H9 (cell line): ENCODE measurements around the gene GBP6. TPM values are rescaled to one million over a fixed set of nuclear protein-coding genes. Genes with fewer than 3 reads are reported as not detected.

ENCODE experiments used
- DNase-seq: peaks from one replicate; pipeline ENCODE4 v3.0.0-alpha.2; 2017
- H2AFZ ChIP-seq: one replicate; pipeline ENCODE4 v1.6.1; 2013; ENCODE audit warnings: mild to moderate bottlenecking, low read length, control low read depth, moderate library complexity
- H2AK5ac ChIP-seq: 2 replicates; pipeline ENCODE4 v1.6.1; 2013; ENCODE audit warnings: low read length, control low read depth, mixed read lengths; ENCODE audit not compliant: insufficient read length
- H2BK120ac ChIP-seq: one replicate; pipeline ENCODE4 v1.6.1; 2013; ENCODE audit warnings: low read depth, mild to moderate bottlenecking, low read length, control low read depth, inconsistent platforms; ENCODE audit not compliant: poor library complexity, severe bottlenecking
- H2BK12ac ChIP-seq: 2 replicates; pipeline ENCODE4 v1.6.1; 2013; ENCODE audit warnings: low read length, control low read depth, mixed read lengths, low read depth; ENCODE audit not compliant: insufficient read length
- H2BK15ac ChIP-seq: 2 replicates; pipeline ENCODE4 v1.6.1; 2013; ENCODE audit warnings: low read depth, low read length, control low read depth
- H2BK20ac ChIP-seq: one replicate; pipeline ENCODE4 v1.6.1; 2013; ENCODE audit warnings: low read depth, mild to moderate bottlenecking, low read length, control low read depth, inconsistent platforms; ENCODE audit not compliant: poor library complexity, severe bottlenecking
- H2BK5ac ChIP-seq: 2 replicates; pipeline ENCODE4 v1.6.1; 2013; ENCODE audit warnings: low read length, control low read depth, mixed read lengths; ENCODE audit not compliant: insufficient read length
- H3K14ac ChIP-seq: 2 replicates; pipeline ENCODE4 v1.6.1; 2013; ENCODE audit warnings: low read length, control low read depth; ENCODE audit not compliant: insufficient read depth
- H3K18ac ChIP-seq: 2 replicates; pipeline ENCODE4 v1.6.1; 2013; ENCODE audit warnings: low read depth, mild to moderate bottlenecking, mixed read lengths, low read length, control low read depth; ENCODE audit not compliant: insufficient read length
- H3K23ac ChIP-seq: 2 replicates; pipeline ENCODE4 v1.6.1; 2013; ENCODE audit warnings: low read length, control low read depth, mixed read lengths, low read depth; ENCODE audit not compliant: insufficient read length
- H3K23me2 ChIP-seq: 2 replicates; pipeline ENCODE4 v1.6.1; 2013; ENCODE audit warnings: low read depth, mild to moderate bottlenecking, mixed read lengths, low read length, control low read depth; ENCODE audit not compliant: insufficient read length, poor library complexity, severe bottlenecking
- H3K27ac ChIP-seq: 2 replicates; pipeline ENCODE4 v1.5.1; 2013; ENCODE audit warnings: low read length, control low read depth, mixed read lengths, low read depth; ENCODE audit not compliant: insufficient read length
- H3K27me3 ChIP-seq: 2 replicates; pipeline ENCODE4 v1.6.1; 2013; ENCODE audit warnings: low read length, control low read depth, inconsistent platforms; ENCODE audit not compliant: insufficient read depth
- H3K4ac ChIP-seq: 2 replicates; pipeline ENCODE4 v1.6.1; 2013; ENCODE audit warnings: low read depth, mild to moderate bottlenecking, control low read depth, inconsistent platforms, low read length, moderate library complexity
- H3K4me1 ChIP-seq: 2 replicates; pipeline ENCODE4 v1.6.1; 2013; ENCODE audit warnings: low read length, control low read depth, inconsistent platforms; ENCODE audit not compliant: insufficient read depth
- H3K4me2 ChIP-seq: 2 replicates; pipeline ENCODE4 v1.6.1; 2013; ENCODE audit warnings: low read length, control low read depth, mixed read lengths; ENCODE audit not compliant: insufficient read length, insufficient read depth
- H3K56ac ChIP-seq: 2 replicates; pipeline ENCODE4 v1.6.1; 2013; ENCODE audit warnings: low read depth, mild to moderate bottlenecking, mixed read lengths, low read length, control low read depth; ENCODE audit not compliant: insufficient read length
- H3K79me1 ChIP-seq: 2 replicates; pipeline ENCODE4 v1.6.1; 2013; ENCODE audit warnings: low read depth, mild to moderate bottlenecking, moderate library complexity, low read length, control low read depth, inconsistent platforms; ENCODE audit not compliant: insufficient read depth, poor library complexity, severe bottlenecking
- H3K79me2 ChIP-seq: 2 replicates; pipeline ENCODE4 v1.6.1; 2013; ENCODE audit warnings: low read length, control low read depth, inconsistent platforms; ENCODE audit not compliant: insufficient read depth
- H3K9ac ChIP-seq: 2 replicates; pipeline ENCODE4 v1.6.1; 2013; ENCODE audit warnings: low read length, control low read depth, mixed read lengths; ENCODE audit not compliant: insufficient read length; ENCODE audit errors: extremely low read depth
- H3K9me3 ChIP-seq: one replicate; pipeline ENCODE4 v1.6.1; 2013; ENCODE audit warnings: low read depth, low read length, inconsistent platforms; ENCODE audit not compliant: control insufficient read depth
- H3T11ph ChIP-seq: one replicate; pipeline ENCODE4 v1.6.1; 2013; ENCODE audit warnings: mild to moderate bottlenecking, low read length, control low read depth, inconsistent platforms
- H4K20me1 ChIP-seq: one replicate; pipeline ENCODE4 v1.6.1; 2013; ENCODE audit not compliant: control insufficient read depth, insufficient read length, insufficient read depth
- H4K5ac ChIP-seq: 2 replicates; pipeline ENCODE4 v1.6.1; 2013; ENCODE audit warnings: low read depth, mild to moderate bottlenecking, mixed read lengths, low read length, control low read depth; ENCODE audit not compliant: insufficient read length
- H4K8ac ChIP-seq: replicated peaks from 2 replicates; pipeline ENCODE4 v1.6.1; 2013; ENCODE audit warnings: low read length, control low read depth, mixed read lengths, low read depth; ENCODE audit not compliant: insufficient read length
- H4K91ac ChIP-seq: 2 replicates; pipeline ENCODE4 v1.6.1; 2013; ENCODE audit warnings: low read depth, mild to moderate bottlenecking, moderate library complexity, mixed read lengths, low read length, control low read depth; ENCODE audit not compliant: insufficient read length
- H3K27ac Mint-ChIP-seq, 3 experiments: 2 replicates in 2 of 3; 3 replicates in 1 of 3; pipeline ENCODE4 v1.8.0; 2020 to 2021; ENCODE audit warnings: mixed read lengths in 3 of 3, mild to moderate bottlenecking in 1 of 3, moderate library complexity in 1 of 3
- H3K27me3 Mint-ChIP-seq: 2 replicates; pipeline ENCODE4 v1.8.0; 2021; ENCODE audit warnings: low read depth, mild to moderate bottlenecking, moderate library complexity, mixed read lengths
- H3K36me3 Mint-ChIP-seq, 3 experiments: 2 replicates in 2 of 3; 3 replicates in 1 of 3; pipeline ENCODE4 v1.8.0; 2020 to 2021; ENCODE audit warnings: low read depth in 3 of 3, mixed read lengths in 3 of 3; ENCODE audit not compliant: insufficient read depth in 1 of 3
- H3K4me1 Mint-ChIP-seq, 2 experiments: 2 replicates each; pipeline ENCODE4 v1.8.0; 2020; ENCODE audit warnings: mixed read lengths in 2 of 2
- H3K4me3 Mint-ChIP-seq, 2 experiments: 2 replicates in 1 of 2; 3 replicates in 1 of 2; pipeline ENCODE4 v1.8.0; 2020 to 2021; ENCODE audit warnings: mild to moderate bottlenecking in 2 of 2, mixed read lengths in 2 of 2, moderate library complexity in 1 of 2
- H3K9me3 Mint-ChIP-seq, 2 experiments: 2 replicates in 1 of 2; 3 replicates in 1 of 2; pipeline ENCODE4 v1.8.0; 2020; ENCODE audit warnings: mild to moderate bottlenecking in 2 of 2, mixed read lengths in 2 of 2, moderate library complexity in 1 of 2
- CTCF ChIP-seq: fragments of 200-600 bp; sonication (generic); conservative IDR thresholded peaks from 3 replicates; pipeline ENCODE4 v1.8.0; 2021; ENCODE audit warnings: antibody characterized with exemption, mild to moderate bottlenecking
- WGBS: extraction: QIAGEN DNeasy Blood & Tissue Kit; methylation state at CpG from one replicate; pipeline ENCODE4 v1.1.7; 2013; ENCODE audit warnings: missing lambda C conversion rate, low lambda C conversion rate, mixed read lengths; ENCODE audit not compliant: insufficient read length; ENCODE audit errors: extremely low coverage; 5-methylcytosine and 5-hydroxymethylcytosine counted together
- total RNA-seq: library from RNA; stranded (reverse); gene quantifications from 2 replicates; pipeline ENCODE4 v1.2.1, GENCODE V29; 2021

GBP6 gene
- total RNA-seq, 1 experiment from 2014 or later: not detected

GRCh38 chr1:89405275-89405929, 41.5 kb downstream of the GBP6 start:
- Histone ChIP-seq H3K4ac (no peak overlapping the region), H2AFZ (no peak overlapping the region), H3K18ac (no peak overlapping the region), H2AK5ac (no peak overlapping the region), H3K27ac (no peak overlapping the region), H3K23me2 (no peaks in the 10 kb centered on the region), H3K14ac (no peak overlapping the region), H3K27me3 (no peaks in the 10 kb centered on the region), H4K20me1 (no peaks in the 10 kb centered on the region), H3K9ac (no peak overlapping the region), H3K4me1 (no peaks in the 10 kb centered on the region), H2BK20ac (no peak overlapping the region), H3K4me2 (no peak overlapping the region), H2BK15ac (no peak overlapping the region), H3K79me2 (no peaks in the 10 kb centered on the region), H3K23ac (no peak overlapping the region), H2BK120ac (no peak overlapping the region), H3K9me3 (no peaks in the 10 kb centered on the region), H4K91ac (no peak overlapping the region), H3K79me1 (no peaks in the 10 kb centered on the region), H2BK5ac (no peak overlapping the region), H3K56ac (no peak overlapping the region), H4K5ac (no peak overlapping the region), H3T11ph (no peak overlapping the region), H2BK12ac (no peak overlapping the region), H4K8ac (no peak overlapping the region)
- DNase-seq: no peak
- no peaks in the 10 kb centered on the region for H3K9me3 Mint-ChIP-seq
- H3K4me3 Mint-ChIP-seq: no peak overlapping the region; a peak in 1 of 5 replicates
- no peak overlapping the region for H3K27ac Mint-ChIP-seq
- H3K36me3 Mint-ChIP-seq: no peaks in the 10 kb centered on the region
- peaks cover 9 to 11% of the 10 kb centered on the region in 2 experiments for H3K4me1 Mint-ChIP-seq
- no CpG with 5 or more reads among the region's 11 CpGs for WGBS
- peaks cover 2% of the 10 kb centered on the region for H3K27me3 Mint-ChIP-seq
- TF ChIP-seq CTCF: peak; percentile 57
